ENCODE measurements around the gene GAGE2A.
"Not testable (repeated sequence)": the region's sequence is repeated elsewhere in the genome, so short reads cannot be mapped to it uniquely, and the experiment has no call there.

The GAGE2A gene

DNA sequence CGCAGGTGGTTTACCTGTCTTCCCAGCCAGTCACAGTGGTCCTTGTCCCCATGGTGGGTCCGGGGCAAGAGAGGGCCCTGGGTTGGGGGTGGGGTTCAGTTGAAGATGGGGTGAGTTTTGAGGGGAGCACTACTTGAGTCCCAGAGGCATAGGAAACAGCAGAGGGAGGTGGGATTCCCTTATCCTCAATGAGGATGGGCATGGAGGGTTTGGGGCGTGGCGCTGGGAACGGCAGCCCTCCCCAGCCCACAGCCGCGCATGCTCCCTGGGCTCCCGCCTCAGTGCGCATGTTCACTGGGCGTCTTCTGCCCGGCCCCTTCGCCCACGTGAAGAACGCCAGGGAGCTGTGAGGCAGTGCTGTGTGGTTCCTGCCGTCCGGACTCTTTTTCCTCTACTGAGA is at the start of gene GAGE2A:
TSS of gene GAGE2A (plus strand) at position 301 of the 400 bp plus-strand sequence. CDS start 1,155 bp downstream, outside the sequence.
- not testable (repeated sequence) for DNase-seq (ENCODE audit: low read depth, low spot score)

DNA sequence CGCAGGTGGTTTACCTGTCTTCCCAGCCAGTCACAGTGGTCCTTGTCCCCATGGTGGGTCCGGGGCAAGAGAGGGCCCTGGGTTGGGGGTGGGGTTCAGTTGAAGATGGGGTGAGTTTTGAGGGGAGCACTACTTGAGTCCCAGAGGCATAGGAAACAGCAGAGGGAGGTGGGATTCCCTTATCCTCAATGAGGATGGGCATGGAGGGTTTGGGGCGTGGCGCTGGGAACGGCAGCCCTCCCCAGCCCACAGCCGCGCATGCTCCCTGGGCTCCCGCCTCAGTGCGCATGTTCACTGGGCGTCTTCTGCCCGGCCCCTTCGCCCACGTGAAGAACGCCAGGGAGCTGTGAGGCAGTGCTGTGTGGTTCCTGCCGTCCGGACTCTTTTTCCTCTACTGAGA is 47.9 kb upstream of the GAGE2A start, which contains the start of gene GAGE12D:
TSS of gene GAGE12D (plus strand) at position 301 of the 400 bp plus-strand sequence. CDS start 1,155 bp downstream, outside the sequence.
- DNase-seq (ENCODE audit: low read depth, low spot score): not testable (repeated sequence)

DNA sequence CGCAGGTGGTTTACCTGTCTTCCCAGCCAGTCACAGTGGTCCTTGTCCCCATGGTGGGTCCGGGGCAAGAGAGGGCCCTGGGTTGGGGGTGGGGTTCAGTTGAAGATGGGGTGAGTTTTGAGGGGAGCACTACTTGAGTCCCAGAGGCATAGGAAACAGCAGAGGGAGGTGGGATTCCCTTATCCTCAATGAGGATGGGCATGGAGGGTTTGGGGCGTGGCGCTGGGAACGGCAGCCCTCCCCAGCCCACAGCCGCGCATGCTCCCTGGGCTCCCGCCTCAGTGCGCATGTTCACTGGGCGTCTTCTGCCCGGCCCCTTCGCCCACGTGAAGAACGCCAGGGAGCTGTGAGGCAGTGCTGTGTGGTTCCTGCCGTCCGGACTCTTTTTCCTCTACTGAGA is 38.3 kb upstream of the GAGE2A start, which contains the start of gene GAGE12E:
TSS of gene GAGE12E (plus strand) at position 301 of the 400 bp plus-strand sequence. CDS start 1,155 bp downstream, outside the sequence.
- DNase-seq (ENCODE audit: low read depth, low spot score): not testable (repeated sequence)

DNA sequence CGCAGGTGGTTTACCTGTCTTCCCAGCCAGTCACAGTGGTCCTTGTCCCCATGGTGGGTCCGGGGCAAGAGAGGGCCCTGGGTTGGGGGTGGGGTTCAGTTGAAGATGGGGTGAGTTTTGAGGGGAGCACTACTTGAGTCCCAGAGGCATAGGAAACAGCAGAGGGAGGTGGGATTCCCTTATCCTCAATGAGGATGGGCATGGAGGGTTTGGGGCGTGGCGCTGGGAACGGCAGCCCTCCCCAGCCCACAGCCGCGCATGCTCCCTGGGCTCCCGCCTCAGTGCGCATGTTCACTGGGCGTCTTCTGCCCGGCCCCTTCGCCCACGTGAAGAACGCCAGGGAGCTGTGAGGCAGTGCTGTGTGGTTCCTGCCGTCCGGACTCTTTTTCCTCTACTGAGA is 28.8 kb upstream of the GAGE2A start, which contains the start of gene GAGE12F:
TSS of gene GAGE12F (plus strand) at position 301 of the 400 bp plus-strand sequence. CDS start 1,155 bp downstream, outside the sequence.
- DNase-seq (ENCODE audit: low read depth, low spot score): not testable (repeated sequence)

- DNase-seq (ENCODE audit: low read depth, low spot score): not testable (repeated sequence)
Measured at GRCh38 chrX:49568728-49569127, 20.6 kb upstream of the GAGE2A start.

- not testable (repeated sequence) for DNase-seq (ENCODE audit: low read depth, low spot score)
Measured at GRCh38 chrX:49569152-49569551, 20.1 kb upstream of the GAGE2A start.

DNA sequence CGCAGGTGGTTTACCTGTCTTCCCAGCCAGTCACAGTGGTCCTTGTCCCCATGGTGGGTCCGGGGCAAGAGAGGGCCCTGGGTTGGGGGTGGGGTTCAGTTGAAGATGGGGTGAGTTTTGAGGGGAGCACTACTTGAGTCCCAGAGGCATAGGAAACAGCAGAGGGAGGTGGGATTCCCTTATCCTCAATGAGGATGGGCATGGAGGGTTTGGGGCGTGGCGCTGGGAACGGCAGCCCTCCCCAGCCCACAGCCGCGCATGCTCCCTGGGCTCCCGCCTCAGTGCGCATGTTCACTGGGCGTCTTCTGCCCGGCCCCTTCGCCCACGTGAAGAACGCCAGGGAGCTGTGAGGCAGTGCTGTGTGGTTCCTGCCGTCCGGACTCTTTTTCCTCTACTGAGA is 19.2 kb upstream of the GAGE2A start, which contains the start of gene GAGE12G:
TSS of gene GAGE12G (plus strand) at position 301 of the 400 bp plus-strand sequence. CDS start 1,155 bp downstream, outside the sequence.
- DNase-seq (ENCODE audit: low read depth, low spot score): not testable (repeated sequence)

DNA sequence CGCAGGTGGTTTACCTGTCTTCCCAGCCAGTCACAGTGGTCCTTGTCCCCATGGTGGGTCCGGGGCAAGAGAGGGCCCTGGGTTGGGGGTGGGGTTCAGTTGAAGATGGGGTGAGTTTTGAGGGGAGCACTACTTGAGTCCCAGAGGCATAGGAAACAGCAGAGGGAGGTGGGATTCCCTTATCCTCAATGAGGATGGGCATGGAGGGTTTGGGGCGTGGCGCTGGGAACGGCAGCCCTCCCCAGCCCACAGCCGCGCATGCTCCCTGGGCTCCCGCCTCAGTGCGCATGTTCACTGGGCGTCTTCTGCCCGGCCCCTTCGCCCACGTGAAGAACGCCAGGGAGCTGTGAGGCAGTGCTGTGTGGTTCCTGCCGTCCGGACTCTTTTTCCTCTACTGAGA is 9.6 kb upstream of the GAGE2A start, which contains the start of gene GAGE12H:
TSS of gene GAGE12H (plus strand) at position 301 of the 400 bp plus-strand sequence. CDS start 1,155 bp downstream, outside the sequence.
- not testable (repeated sequence) for DNase-seq (ENCODE audit: low read depth, low spot score)

DNA sequence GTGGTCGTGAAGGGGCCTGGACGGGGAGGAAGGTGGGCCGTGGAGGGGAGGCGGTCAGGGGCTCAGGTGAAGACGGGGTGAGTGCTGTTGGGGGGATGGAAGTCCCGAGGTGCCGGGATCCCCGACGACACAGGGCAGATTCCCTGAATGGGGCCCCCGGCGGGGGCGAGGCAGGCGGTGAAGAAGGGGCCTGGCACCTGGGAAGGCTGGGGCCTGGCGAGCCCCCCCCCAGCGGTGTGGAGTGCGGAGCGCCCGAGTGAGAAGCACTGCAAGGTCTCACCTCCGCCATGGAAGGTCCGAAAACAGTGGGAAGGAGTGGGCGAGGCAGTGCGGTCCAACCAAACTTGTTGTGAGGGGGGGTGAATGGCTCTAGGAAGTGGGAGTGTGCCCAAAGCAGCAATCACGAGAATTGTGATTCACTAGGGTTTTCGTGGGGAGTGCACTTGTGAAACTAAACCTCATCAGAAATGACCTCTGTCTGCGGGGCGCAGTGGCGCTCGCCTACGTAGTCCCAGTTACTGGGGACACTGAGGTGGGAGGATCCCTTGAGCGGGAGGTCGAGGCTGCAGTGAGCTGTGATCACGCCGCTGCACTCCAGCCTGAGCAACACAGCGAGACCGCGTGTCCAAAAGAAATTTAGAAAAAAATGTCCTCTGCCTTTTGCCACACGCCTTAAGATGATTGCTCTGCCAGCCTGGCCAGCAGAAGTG is 628 bp downstream of the GAGE2A start:
- not testable (repeated sequence) for DNase-seq (ENCODE audit: low read depth, low spot score)

DNA sequence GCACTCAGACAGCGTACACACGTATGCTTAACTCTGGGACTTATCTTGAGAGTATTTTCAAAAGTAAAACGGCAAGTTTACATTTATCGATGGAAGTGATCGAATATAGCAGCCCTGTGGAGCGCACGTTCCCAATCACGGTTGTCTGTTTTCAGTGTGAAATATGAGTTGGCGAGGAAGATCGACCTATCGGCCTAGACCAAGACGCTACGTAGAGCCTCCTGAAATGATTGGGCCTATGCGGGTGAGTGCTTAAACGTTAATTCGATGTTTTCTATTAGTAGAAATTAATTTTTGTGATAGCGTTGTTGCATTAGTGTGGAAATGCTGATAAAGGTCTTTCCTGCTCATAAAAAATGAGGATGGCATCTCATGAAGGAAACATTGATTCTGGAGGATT is 1.2 kb downstream of the GAGE2A start:
- not testable (repeated sequence) for DNase-seq (ENCODE audit: low read depth, low spot score)

- not testable (repeated sequence) for DNase-seq (ENCODE audit: low read depth, low spot score)
Measured at GRCh38 chrX:49598720-49599119, 9.4 kb downstream of the GAGE2A start, which contains the start of gene GAGE1. TSS of gene GAGE1 (plus strand) at chrX:49599020. CDS start at chrX:49600175, 1,155 bp downstream.

DNA sequence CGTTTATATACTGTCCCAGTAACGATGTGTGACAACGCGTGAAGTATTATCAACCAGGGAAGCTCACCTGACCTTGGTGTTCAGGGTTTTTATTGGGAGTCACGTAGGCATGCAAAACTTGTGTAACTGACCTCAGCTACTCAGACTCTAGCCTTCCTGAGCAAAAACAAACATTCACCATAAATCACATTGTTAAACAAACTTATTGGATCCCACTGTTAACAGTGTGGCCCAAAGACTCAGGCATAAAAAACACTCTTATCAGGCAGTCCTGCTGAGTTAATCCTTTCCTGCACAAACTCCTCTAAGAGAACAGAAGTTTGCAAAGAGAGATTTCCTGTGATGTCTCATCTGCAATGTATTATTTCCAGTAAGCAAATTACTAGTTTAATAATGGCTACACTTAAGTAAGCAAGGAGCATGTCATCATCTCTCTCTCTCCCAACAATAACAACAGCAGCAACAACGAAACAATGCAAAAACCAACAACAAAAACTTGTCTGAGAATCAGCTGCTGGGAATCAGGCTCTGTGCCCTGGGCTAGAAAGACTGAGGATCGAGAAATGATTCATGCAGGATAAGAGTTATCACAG is 21.5 kb downstream of the GAGE2A start:
- no peak for DNase-seq (ENCODE audit: low read depth, low spot score)

- DNase-seq (ENCODE audit: low read depth, low spot score): no peak
Measured at GRCh38 chrX:49618574-49618973, 29.3 kb downstream of the GAGE2A start.

DNA sequence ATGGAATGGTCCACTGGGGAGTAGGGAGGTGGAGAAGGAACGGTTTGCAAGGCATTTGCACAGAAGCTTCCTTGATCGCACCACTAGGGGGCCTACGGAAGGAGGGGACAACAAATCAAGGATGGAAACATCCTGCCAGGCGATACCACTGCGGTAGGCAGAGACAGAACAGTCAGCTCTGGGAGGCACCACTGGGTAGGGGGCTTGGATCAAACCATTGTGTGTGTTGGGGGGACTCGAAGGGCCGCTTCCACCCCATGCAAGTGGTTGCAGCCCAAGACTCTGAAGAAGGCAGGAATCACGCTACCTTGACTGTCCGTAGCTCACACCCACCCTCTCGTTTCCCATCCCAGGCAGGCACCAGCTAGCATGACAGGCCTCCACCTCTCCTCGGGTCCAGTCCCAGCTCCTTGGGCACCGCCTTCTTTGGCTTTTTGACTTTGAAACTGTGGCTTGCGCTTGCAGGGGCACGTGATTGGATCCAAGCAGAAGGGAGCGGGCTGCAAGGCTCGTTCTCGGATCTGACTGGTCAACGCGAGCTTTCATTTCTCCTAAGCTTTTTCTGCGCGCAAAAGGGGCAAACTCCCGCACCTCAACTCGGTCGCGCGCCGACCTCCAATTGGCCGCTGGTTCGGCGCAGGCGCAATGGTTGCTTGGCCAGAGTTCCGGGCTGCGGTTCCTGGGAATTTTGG is 37.9 kb downstream of the GAGE2A start:
- DNase-seq (ENCODE audit: low read depth, low spot score): no peak

GRCh38 chrX:49644991-49645637 is 55.8 kb downstream of the GAGE2A start:
- no peak for DNase-seq (ENCODE audit: low read depth, low spot score)

Measured in astrocyte of the hippocampus (primary cell).